GM12891 (cell line): ENCODE results near the gene MYH15.

Source experiments
- DNase-seq: peaks from one replicate; pipeline ENCODE4 v3.0.0; 2011; ENCODE audit warnings: low spot score; ENCODE audit not compliant: insufficient read length
- FAIRE-seq: peaks from 2 replicates; lab custom pipeline; 2011; peaks lifted over from hg19 to GRCh38; lab: Jason Lieb, UNC
- PAX5 ChIP-seq: IDR thresholded peaks from 2 replicates; pipeline ENCODE4 v1.6.1; 2011; ENCODE audit warnings: low read length, moderate library complexity, mild to moderate bottlenecking; ENCODE audit not compliant: insufficient read depth, severe bottlenecking
- POLR2A ChIP-seq: IDR thresholded peaks from 2 replicates; pipeline ENCODE4 v1.6.1; 2011; ENCODE audit warnings: low read depth, low read length, control low read depth
- POLR2AphosphoS5 ChIP-seq: IDR thresholded peaks from 2 replicates; pipeline ENCODE4 v1.6.1; 2011; ENCODE audit warnings: low read depth, low read length, control low read depth
- POU2F2 ChIP-seq: IDR thresholded peaks from 2 replicates; pipeline ENCODE4 v1.6.1; 2011; ENCODE audit warnings: low read depth, mild to moderate bottlenecking, control low read depth, low read length, moderate library complexity
- SPI1 ChIP-seq: IDR thresholded peaks from 2 replicates; pipeline ENCODE4 v1.6.1; 2011; ENCODE audit warnings: low read depth, low read length, control low read depth
- TAF1 ChIP-seq: IDR thresholded peaks from 2 replicates; pipeline ENCODE4 v1.6.1; 2011; ENCODE audit warnings: low read depth, low read length, control low read depth

The MYH15 gene

GRCh38 chr3:108437439-108437838 is 73.0 kb downstream of the MYH15 start:
- DNase-seq (no peak), FAIRE-seq (no peak)
- TF ChIP-seq POLR2AphosphoS5 (no peak), POLR2A (no peak), POU2F2 (no peak), SPI1 (no peak), TAF1 (no peak), PAX5 (no peak)

GRCh38 chr3:108433928-108434327 is 76.5 kb downstream of the MYH15 start:
- FAIRE-seq (no peak), DNase-seq (no peak)
- TF ChIP-seq PAX5 (no peak), POLR2AphosphoS5 (no peak), SPI1 (no peak), POLR2A (no peak), POU2F2 (no peak), TAF1 (no peak)

GRCh38 chr3:108432431-108432830 is 78.0 kb downstream of the MYH15 start:
- no peak for TF ChIP-seq TAF1
- no peak for TF ChIP-seq SPI1
- TF ChIP-seq PAX5, result no peak
- no peak for TF ChIP-seq POU2F2
- no peak for TF ChIP-seq POLR2A
- TF ChIP-seq POLR2AphosphoS5, result no peak
- FAIRE-seq (no peak), DNase-seq (no peak)

GRCh38 chr3:108430540-108430939 is 79.9 kb downstream of the MYH15 start:
- FAIRE-seq, result no peak
- no peak for DNase-seq
- no peak for TF ChIP-seq PAX5
- TF ChIP-seq SPI1, result no peak
- TF ChIP-seq POLR2A, result no peak
- TF ChIP-seq POLR2AphosphoS5, result no peak
- no peak for TF ChIP-seq POU2F2
- no peak for TF ChIP-seq TAF1

- FAIRE-seq (no peak), DNase-seq (no peak)
- TF ChIP-seq POLR2A (no peak), POU2F2 (no peak), POLR2AphosphoS5 (no peak), TAF1 (no peak), SPI1 (no peak), PAX5 (no peak)
Observed at GRCh38 chr3:108428586-108428985, 81.8 kb downstream of the MYH15 start.

- no peak for TF ChIP-seq PAX5
- no peak for TF ChIP-seq SPI1
- no peak for TF ChIP-seq POLR2A
- TF ChIP-seq TAF1, result no peak
- no peak for TF ChIP-seq POU2F2
- TF ChIP-seq POLR2AphosphoS5, result no peak
- FAIRE-seq (no peak), DNase-seq (no peak)
Observed at GRCh38 chr3:108420926-108421325, 89.5 kb downstream of the MYH15 start.

- TF ChIP-seq TAF1, result no peak
- TF ChIP-seq POLR2A, result no peak
- no peak for TF ChIP-seq PAX5
- TF ChIP-seq POLR2AphosphoS5, result no peak
- no peak for TF ChIP-seq SPI1
- no peak for TF ChIP-seq POU2F2
- FAIRE-seq (no peak), DNase-seq (no peak)
Observed at GRCh38 chr3:108416111-108416869, 94.1 kb downstream of the MYH15 start.

GRCh38 chr3:108415661-108416060 is 94.7 kb downstream of the MYH15 start:
- no peak for FAIRE-seq
- TF ChIP-seq POLR2A (no peak), TAF1 (no peak), SPI1 (no peak), PAX5 (no peak), POU2F2 (no peak)
- DNase-seq, result no peak

- TF ChIP-seq POLR2A, result no peak
- TF ChIP-seq PAX5, result no peak
- no peak for TF ChIP-seq TAF1
- no peak for TF ChIP-seq POLR2AphosphoS5
- TF ChIP-seq POU2F2, result no peak
- no peak for TF ChIP-seq SPI1
- no peak for DNase-seq
- FAIRE-seq, result no peak
Observed at GRCh38 chr3:108414007-108414406, 96.4 kb downstream of the MYH15 start.
